GM23338 (cell line): ENCODE results near the gene CAMTA1. TPM values are rescaled to one million over a fixed set of nuclear protein-coding genes. Genes with fewer than 3 reads are reported as not detected.

ENCODE experiments used
- ATAC-seq: fragments of 200-7000 bp; cut with Tn5 transposase; 3 replicates; pipeline ENCODE4 v1.9.1; 2020
- DNase-seq: peaks from one replicate; pipeline ENCODE4 v3.0.0-alpha.2; 2015; ENCODE audit warnings: low spot score
- H2AFZ ChIP-seq: fragments of 200-600 bp; sonication (generic); 2 replicates; pipeline ENCODE4 v1.8.0; 2016; ENCODE audit warnings: antibody characterized with exemption, mild to moderate bottlenecking, moderate library complexity
- H3F3A ChIP-seq: fragments of 200-600 bp; sonication (generic); replicated peaks from 2 replicates; pipeline ENCODE4 v1.8.0; 2017; ENCODE audit warnings: antibody characterized with exemption, mixed run types, low read depth
- H3K27ac ChIP-seq: fragments of 200-600 bp; sonication (generic); 2 replicates; pipeline ENCODE4 v1.6.1; 2016; ENCODE audit warnings: low read depth
- H3K27me3 ChIP-seq: fragments of 200-600 bp; sonication (generic); 2 replicates; pipeline ENCODE4 v1.8.0; 2016; ENCODE audit warnings: mild to moderate bottlenecking, mixed run types, moderate library complexity; ENCODE audit not compliant: insufficient read depth
- H3K36me3 ChIP-seq: fragments of 200-600 bp; sonication (generic); 2 replicates; pipeline ENCODE4 v1.8.0; 2016; ENCODE audit warnings: mild to moderate bottlenecking; ENCODE audit not compliant: insufficient read depth
- H3K4me1 ChIP-seq: fragments of 200-600 bp; sonication (generic); 2 replicates; pipeline ENCODE4 v1.8.0; 2016; ENCODE audit warnings: mild to moderate bottlenecking, moderate library complexity; ENCODE audit not compliant: insufficient read depth
- H3K4me2 ChIP-seq: fragments of 200-600 bp; sonication (generic); 2 replicates; pipeline ENCODE4 v1.7.1; 2017; ENCODE audit warnings: mixed run types
- H3K4me3 ChIP-seq: fragments of 200-600 bp; sonication (generic); 2 replicates; pipeline ENCODE4 v1.6.1; 2016; ENCODE audit warnings: mixed run types
- H3K79me2 ChIP-seq: fragments of 200-600 bp; sonication (generic); replicated peaks from 2 replicates; pipeline ENCODE4 v1.8.0; 2017; ENCODE audit warnings: mild to moderate bottlenecking; ENCODE audit not compliant: insufficient read depth
- H3K9me2 ChIP-seq: fragments of 200-600 bp; sonication (generic); 2 replicates; pipeline ENCODE4 v1.8.0; 2017; ENCODE audit not compliant: insufficient read depth
- H4K20me1 ChIP-seq: fragments of 200-600 bp; sonication (generic); replicated peaks from 2 replicates; pipeline ENCODE4 v1.8.0; 2017; ENCODE audit warnings: mild to moderate bottlenecking; ENCODE audit not compliant: insufficient read depth
- H3K27ac Mint-ChIP-seq: 2 replicates; pipeline ENCODE4 v1.8.0; 2020; ENCODE audit warnings: inconsistent platforms, mild to moderate bottlenecking, moderate library complexity, mixed read lengths
- H3K27me3 Mint-ChIP-seq: 3 replicates; pipeline ENCODE4 v1.8.0; 2022; ENCODE audit warnings: low read depth, mild to moderate bottlenecking, moderate library complexity, mixed read lengths, inconsistent platforms; ENCODE audit not compliant: insufficient read depth, poor library complexity
- H3K36me3 Mint-ChIP-seq: 3 replicates; pipeline ENCODE4 v1.8.0; 2021; ENCODE audit warnings: low read depth, mild to moderate bottlenecking, inconsistent platforms, moderate library complexity, mixed read lengths
- H3K4me1 Mint-ChIP-seq: 3 replicates; pipeline ENCODE4 v1.8.0; 2020; ENCODE audit warnings: mild to moderate bottlenecking, inconsistent platforms, mixed read lengths
- H3K4me3 Mint-ChIP-seq: 3 replicates; pipeline ENCODE4 v1.8.0; 2021; ENCODE audit warnings: moderate library complexity, mild to moderate bottlenecking, inconsistent platforms, mixed read lengths
- H3K9me3 Mint-ChIP-seq: 3 replicates; pipeline ENCODE4 v1.8.0; 2020; ENCODE audit warnings: moderate library complexity, mild to moderate bottlenecking, inconsistent platforms, mixed read lengths
- CREB1 ChIP-seq: fragments of 250-450 bp; sonication (Bioruptor Pico); IDR thresholded peaks from 2 replicates; pipeline ENCODE4 v1.5.0; 2020; ENCODE audit warnings: low read depth, mild to moderate bottlenecking, moderate library complexity
- EZH2phosphoT487 ChIP-seq: fragments of 200-600 bp; sonication (generic); IDR thresholded peaks from one replicate; pipeline ENCODE4 v1.8.1; 2018; ENCODE audit warnings: antibody characterized with exemption; ENCODE audit not compliant: unreplicated experiment
- POLR2AphosphoS5 ChIP-seq: IDR thresholded peaks from 2 replicates; pipeline ENCODE4 v1.6.1; 2016; ENCODE audit warnings: antibody characterized with exemption, low read depth
- STAT1 ChIP-seq: IDR thresholded peaks from one replicate; pipeline ENCODE4 v1.6.1; 2016; ENCODE audit warnings: antibody characterized with exemption; ENCODE audit not compliant: unreplicated experiment
- ZNF114 ChIP-seq: fragments of 250-450 bp; sonication (Bioruptor Pico); IDR thresholded peaks from 2 replicates; pipeline ENCODE4 v1.5.0; 2020; ENCODE audit warnings: mild to moderate bottlenecking, moderate library complexity
- ZNF331 ChIP-seq: fragments of 250-450 bp; sonication (Bioruptor Pico); IDR thresholded peaks from 2 replicates; pipeline ENCODE4 v1.5.0; 2020; ENCODE audit warnings: low read depth, mild to moderate bottlenecking, moderate library complexity
- polyA plus RNA-seq: library from polyadenylated mRNA; unstranded; fragments of >200 nt; fragmentation: Nextera tagmentation; extraction: Ambion mirVana; gene quantifications from 2 replicates; pipeline ENCODE4 v1.2.1, GENCODE V29; 2016
- total RNA-seq: library from RNA; depleted of rRNA; stranded (reverse); fragments of >200 nt; shearing (Covaris generic); gene quantifications from 2 replicates; pipeline ENCODE4 v1.2.3, GENCODE V29; 2014
- TF ChIP-seq, protein P1 (sequence below): fragments of 250-450 bp; sonication (Bioruptor Pico); IDR thresholded peaks from 2 replicates; pipeline ENCODE4 v1.5.0; 2020; ENCODE audit warnings: mild to moderate bottlenecking, moderate library complexity
- TF ChIP-seq, protein P2 (sequence below): IDR thresholded peaks from one replicate; pipeline ENCODE4 v1.6.1; 2018; ENCODE audit warnings: antibody characterized with exemption; ENCODE audit not compliant: unreplicated experiment
- TF ChIP-seq, protein P3 (sequence below), 2 experiments: fragments of 200-600 bp in 1 of 2; sonication (generic) in 1 of 2; conservative IDR thresholded peaks; 2 replicates each; pipeline versions ENCODE4 v1.5.1 to v1.6.1; 2016 to 2017; ENCODE audit warnings: antibody characterized with exemption in 2 of 2, low read depth in 2 of 2, mild to moderate bottlenecking in 2 of 2, moderate library complexity in 1 of 2

Gene CAMTA1
- total and polyA plus RNA-seq, 2 experiments from 2014 or later, result 115 to 519 TPM

DNA sequence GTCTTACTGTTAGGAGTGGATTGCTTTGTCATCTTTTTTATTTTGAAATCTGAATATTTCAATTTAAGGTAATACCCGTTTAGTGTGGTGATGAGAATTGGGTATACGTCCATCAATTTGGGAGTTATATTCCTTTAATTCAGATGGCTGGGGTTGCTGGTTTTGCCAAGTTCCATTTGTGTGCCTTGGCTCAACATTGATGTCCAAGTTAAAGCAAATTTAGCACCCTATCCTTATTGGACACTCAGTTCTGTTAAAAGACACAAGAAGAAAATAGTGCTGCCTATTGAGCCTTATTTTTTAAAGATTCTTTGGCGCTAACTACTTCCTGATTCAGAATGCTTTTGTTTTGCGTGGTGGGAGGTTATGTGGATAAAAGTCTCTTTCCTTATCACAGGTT is 40.6 kb downstream of the CAMTA1 start:
- peaks cover 5% of the 10 kb centered on the region; the same call in 1 of the 2 replicates for H4K20me1 ChIP-seq
- DNase-seq (no peak), ATAC-seq (no peak)
- H3K27ac Mint-ChIP-seq, result no peak overlapping the region
- H3K9me2 ChIP-seq, result no peaks in the 10 kb centered on the region
- no peaks in the 10 kb centered on the region for H3K27me3 ChIP-seq
- peaks cover 7% of the 10 kb centered on the region; the same call in 2 of the 3 replicates for H3K36me3 Mint-ChIP-seq
- TF ChIP-seq STAT1 (no peak), POLR2AphosphoS5 (no peak), ZNF114 (CRISPR knock-in tag) (no peak), CREB1 (no peak), EZH2phosphoT487 (no peak), ZNF331 (CRISPR knock-in tag) (no peak)
- TF ChIP-seq, protein P1, sequence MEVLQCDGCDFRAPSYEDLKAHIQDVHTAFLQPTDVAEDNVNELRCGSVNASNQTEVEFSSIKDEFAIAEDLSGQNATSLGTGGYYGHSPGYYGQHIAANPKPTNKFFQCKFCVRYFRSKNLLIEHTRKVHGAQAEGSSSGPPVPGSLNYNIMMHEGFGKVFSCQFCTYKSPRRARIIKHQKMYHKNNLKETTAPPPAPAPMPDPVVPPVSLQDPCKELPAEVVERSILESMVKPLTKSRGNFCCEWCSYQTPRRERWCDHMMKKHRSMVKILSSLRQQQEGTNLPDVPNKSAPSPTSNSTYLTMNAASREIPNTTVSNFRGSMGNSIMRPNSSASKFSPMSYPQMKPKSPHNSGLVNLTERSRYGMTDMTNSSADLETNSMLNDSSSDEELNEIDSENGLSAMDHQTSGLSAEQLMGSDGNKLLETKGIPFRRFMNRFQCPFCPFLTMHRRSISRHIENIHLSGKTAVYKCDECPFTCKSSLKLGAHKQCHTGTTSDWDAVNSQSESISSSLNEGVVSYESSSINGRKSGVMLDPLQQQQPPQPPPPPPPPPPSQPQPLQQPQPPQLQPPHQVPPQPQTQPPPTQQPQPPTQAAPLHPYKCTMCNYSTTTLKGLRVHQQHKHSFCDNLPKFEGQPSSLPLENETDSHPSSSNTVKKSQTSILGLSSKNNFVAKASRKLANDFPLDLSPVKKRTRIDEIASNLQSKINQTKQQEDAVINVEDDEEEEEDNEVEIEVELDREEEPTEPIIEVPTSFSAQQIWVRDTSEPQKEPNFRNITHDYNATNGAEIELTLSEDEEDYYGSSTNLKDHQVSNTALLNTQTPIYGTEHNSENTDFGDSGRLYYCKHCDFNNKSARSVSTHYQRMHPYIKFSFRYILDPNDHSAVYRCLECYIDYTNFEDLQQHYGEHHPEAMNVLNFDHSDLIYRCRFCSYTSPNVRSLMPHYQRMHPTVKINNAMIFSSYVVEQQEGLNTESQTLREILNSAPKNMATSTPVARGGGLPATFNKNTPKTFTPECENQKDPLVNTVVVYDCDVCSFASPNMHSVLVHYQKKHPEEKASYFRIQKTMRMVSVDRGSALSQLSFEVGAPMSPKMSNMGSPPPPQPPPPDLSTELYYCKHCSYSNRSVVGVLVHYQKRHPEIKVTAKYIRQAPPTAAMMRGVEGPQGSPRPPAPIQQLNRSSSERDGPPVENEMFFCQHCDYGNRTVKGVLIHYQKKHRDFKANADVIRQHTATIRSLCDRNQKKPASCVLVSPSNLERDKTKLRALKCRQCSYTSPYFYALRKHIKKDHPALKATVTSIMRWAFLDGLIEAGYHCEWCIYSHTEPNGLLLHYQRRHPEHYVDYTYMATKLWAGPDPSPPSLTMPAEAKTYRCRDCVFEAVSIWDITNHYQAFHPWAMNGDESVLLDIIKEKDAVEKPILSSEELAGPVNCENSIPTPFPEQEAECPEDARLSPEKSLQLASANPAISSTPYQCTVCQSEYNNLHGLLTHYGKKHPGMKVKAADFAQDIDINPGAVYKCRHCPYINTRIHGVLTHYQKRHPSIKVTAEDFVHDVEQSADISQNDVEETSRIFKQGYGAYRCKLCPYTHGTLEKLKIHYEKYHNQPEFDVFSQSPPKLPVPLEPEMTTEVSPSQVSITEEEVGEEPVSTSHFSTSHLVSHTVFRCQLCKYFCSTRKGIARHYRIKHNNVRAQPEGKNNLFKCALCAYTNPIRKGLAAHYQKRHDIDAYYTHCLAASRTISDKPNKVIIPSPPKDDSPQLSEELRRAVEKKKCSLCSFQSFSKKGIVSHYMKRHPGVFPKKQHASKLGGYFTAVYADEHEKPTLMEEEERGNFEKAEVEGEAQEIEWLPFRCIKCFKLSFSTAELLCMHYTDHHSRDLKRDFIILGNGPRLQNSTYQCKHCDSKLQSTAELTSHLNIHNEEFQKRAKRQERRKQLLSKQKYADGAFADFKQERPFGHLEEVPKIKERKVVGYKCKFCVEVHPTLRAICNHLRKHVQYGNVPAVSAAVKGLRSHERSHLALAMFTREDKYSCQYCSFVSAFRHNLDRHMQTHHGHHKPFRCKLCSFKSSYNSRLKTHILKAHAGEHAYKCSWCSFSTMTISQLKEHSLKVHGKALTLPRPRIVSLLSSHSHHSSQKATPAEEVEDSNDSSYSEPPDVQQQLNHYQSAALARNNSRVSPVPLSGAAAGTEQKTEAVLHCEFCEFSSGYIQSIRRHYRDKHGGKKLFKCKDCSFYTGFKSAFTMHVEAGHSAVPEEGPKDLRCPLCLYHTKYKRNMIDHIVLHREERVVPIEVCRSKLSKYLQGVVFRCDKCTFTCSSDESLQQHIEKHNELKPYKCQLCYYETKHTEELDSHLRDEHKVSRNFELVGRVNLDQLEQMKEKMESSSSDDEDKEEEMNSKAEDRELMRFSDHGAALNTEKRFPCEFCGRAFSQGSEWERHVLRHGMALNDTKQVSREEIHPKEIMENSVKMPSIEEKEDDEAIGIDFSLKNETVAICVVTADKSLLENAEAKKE (CRISPR knock-in tag), result no peak
- TF ChIP-seq, protein P2, sequence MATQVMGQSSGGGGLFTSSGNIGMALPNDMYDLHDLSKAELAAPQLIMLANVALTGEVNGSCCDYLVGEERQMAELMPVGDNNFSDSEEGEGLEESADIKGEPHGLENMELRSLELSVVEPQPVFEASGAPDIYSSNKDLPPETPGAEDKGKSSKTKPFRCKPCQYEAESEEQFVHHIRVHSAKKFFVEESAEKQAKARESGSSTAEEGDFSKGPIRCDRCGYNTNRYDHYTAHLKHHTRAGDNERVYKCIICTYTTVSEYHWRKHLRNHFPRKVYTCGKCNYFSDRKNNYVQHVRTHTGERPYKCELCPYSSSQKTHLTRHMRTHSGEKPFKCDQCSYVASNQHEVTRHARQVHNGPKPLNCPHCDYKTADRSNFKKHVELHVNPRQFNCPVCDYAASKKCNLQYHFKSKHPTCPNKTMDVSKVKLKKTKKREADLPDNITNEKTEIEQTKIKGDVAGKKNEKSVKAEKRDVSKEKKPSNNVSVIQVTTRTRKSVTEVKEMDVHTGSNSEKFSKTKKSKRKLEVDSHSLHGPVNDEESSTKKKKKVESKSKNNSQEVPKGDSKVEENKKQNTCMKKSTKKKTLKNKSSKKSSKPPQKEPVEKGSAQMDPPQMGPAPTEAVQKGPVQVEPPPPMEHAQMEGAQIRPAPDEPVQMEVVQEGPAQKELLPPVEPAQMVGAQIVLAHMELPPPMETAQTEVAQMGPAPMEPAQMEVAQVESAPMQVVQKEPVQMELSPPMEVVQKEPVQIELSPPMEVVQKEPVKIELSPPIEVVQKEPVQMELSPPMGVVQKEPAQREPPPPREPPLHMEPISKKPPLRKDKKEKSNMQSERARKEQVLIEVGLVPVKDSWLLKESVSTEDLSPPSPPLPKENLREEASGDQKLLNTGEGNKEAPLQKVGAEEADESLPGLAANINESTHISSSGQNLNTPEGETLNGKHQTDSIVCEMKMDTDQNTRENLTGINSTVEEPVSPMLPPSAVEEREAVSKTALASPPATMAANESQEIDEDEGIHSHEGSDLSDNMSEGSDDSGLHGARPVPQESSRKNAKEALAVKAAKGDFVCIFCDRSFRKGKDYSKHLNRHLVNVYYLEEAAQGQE, result no peak
- TF ChIP-seq, protein P3, sequence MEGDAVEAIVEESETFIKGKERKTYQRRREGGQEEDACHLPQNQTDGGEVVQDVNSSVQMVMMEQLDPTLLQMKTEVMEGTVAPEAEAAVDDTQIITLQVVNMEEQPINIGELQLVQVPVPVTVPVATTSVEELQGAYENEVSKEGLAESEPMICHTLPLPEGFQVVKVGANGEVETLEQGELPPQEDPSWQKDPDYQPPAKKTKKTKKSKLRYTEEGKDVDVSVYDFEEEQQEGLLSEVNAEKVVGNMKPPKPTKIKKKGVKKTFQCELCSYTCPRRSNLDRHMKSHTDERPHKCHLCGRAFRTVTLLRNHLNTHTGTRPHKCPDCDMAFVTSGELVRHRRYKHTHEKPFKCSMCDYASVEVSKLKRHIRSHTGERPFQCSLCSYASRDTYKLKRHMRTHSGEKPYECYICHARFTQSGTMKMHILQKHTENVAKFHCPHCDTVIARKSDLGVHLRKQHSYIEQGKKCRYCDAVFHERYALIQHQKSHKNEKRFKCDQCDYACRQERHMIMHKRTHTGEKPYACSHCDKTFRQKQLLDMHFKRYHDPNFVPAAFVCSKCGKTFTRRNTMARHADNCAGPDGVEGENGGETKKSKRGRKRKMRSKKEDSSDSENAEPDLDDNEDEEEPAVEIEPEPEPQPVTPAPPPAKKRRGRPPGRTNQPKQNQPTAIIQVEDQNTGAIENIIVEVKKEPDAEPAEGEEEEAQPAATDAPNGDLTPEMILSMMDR (conservative IDR thresholded peaks at IDR 0.05; ENCODE audit: low read depth in 2 of 2), result no peak
- H3K27ac ChIP-seq, result no peak overlapping the region
- H3K79me2 ChIP-seq, result peaks cover 73% of the 10 kb centered on the region
- no peak overlapping the region for H3K4me2 ChIP-seq
- H3F3A ChIP-seq, result no peaks in the 10 kb centered on the region
- no peaks in the 10 kb centered on the region for H3K9me3 Mint-ChIP-seq
- no peak overlapping the region for H3K4me3 Mint-ChIP-seq
- H3K4me1 ChIP-seq, result 0 out of 2 replicates have a peak, but pooled peaks cover 5% of the 10 kb centered on the region
- H3K4me3 ChIP-seq, result no peak overlapping the region
- no peak overlapping the region for H2AFZ ChIP-seq
- H3K36me3 ChIP-seq, result no peaks in the 10 kb centered on the region
- no peaks in the 10 kb centered on the region for H3K27me3 Mint-ChIP-seq
- peaks cover 12% of the 10 kb centered on the region; the same call in 2 of the 3 replicates for H3K4me1 Mint-ChIP-seq
